ENCODE data around the gene NUAK1. TPM values are rescaled to one million over a fixed set of nuclear protein-coding genes. Genes with fewer than 3 reads are reported as not detected.
A peak's percentile ranks its signal among the peaks of the same experiment; 100 is the strongest.

The NUAK1 gene
- total RNA-seq, 1 donor from 2014 or later = not detected

DNA sequence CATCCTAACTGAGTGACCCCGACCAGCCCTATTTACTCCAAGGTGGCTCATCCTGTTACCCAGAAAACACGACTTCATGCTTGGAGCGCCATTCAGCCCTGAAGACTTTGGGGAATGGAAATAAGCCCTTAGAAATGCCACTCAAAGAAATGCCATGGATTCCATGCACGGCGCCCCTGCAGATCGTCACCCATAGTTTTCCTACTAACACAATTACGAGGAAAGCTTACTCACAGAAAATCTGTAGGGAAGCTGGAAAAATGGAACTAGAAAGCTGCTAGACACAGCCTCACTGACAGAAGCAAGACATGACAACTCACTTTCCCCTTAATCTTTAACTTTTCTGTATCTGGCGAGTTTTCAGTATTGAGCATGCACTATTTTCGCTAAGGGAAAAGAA, 19.5 kb downstream of the NUAK1 start:
- no peak for DNase-seq (ENCODE audit: low spot score)

DNA sequence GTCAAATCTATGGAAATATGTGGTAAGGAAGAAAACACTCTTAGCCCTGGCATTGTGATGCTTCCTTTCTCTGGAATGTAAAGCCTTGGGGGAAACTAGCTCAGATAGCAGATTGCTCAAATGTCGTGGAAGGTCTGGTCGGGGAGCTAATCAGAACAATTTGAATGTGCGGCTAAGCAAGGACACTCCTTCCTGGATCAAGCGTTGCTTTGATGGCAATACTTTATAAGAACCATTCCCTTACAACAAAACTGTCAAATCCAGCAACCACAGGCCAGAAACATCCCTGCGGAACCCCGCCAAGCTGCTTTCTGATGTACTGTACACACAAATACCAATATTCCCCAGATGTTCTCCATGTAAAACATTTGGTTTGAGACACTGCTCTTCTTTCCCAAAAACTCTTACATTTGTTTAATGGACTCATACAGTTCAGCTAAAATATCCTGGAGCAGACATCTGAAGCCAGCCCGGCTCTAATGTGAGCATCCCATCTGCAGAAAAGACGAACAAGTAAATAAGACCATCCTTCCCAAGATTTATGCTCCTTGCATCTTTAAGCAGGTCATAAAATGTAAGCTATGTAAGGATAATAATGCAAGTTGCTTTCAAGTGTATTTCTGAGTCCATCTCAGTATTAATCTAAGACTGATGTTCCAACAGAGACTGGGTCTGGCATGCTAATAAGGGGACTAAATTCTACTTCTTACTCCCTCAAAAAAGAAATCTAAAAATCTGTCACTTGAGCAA, 20.2 kb downstream of the NUAK1 start:
- Mint-ChIP-seq H3K36me3 (ENCODE audit: low read depth) (no peaks in the 10 kb centered on the region), H3K27me3 (ENCODE audit: insufficient read depth) (peaks cover 10% of the 10 kb centered on the region), H3K4me1 (ENCODE audit: low read depth) (no peaks in the 10 kb centered on the region), H3K9me3 (no peaks in the 10 kb centered on the region), H3K4me3 (no peak overlapping the region), H3K27ac (no peak overlapping the region)
- no peak for DNase-seq (ENCODE audit: low spot score)
- intact Hi-C loops (cut with micrococcal nuclease) = no loop called here

More for the DNA sequence above, 19.5 kb downstream of the NUAK1 start:
- no peaks in the 10 kb centered on the region for H3K4me1 Mint-ChIP-seq (ENCODE audit: low read depth)
- H3K27me3 Mint-ChIP-seq (ENCODE audit: insufficient read depth) = peaks cover 8% of the 10 kb centered on the region
- no peaks in the 10 kb centered on the region for H3K36me3 Mint-ChIP-seq (ENCODE audit: low read depth)
- intact Hi-C loops (cut with micrococcal nuclease) = no loop called here
- no peaks in the 10 kb centered on the region for H3K9me3 Mint-ChIP-seq
- no peak overlapping the region for H3K4me3 Mint-ChIP-seq
- no peak overlapping the region for H3K27ac Mint-ChIP-seq

DNA sequence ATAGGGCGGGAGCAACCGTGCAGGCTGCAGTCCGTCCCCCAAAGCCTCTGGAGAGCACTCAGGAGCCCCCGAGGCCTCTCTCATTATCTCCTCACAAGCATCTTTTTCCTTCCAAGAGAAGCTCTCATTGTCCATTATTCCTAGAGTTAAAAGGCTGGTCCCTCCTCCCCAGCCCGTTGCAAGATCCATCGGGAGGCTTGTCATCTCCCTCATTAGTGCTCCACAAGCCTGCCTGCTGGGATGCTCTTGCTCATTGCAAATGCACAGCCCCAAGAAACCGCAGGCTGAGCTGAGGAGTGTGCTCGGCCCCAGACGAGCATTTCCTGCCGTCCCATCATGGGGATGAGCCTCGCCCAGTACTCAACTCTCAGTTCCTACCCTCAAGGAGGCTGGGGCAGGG, 23.3 kb downstream of the NUAK1 start:
- Mint-ChIP-seq H3K27me3 (ENCODE audit: insufficient read depth) (peaks cover 19% of the 10 kb centered on the region), H3K4me1 (ENCODE audit: low read depth) (peaks cover 9% of the 10 kb centered on the region), H3K4me3 (no peak overlapping the region), H3K9me3 (no peaks in the 10 kb centered on the region), H3K36me3 (ENCODE audit: low read depth) (no peaks in the 10 kb centered on the region), H3K27ac (no peak overlapping the region)
- DNase-seq (ENCODE audit: low spot score) = no peak
- intact Hi-C loops (cut with micrococcal nuclease) = no loop called here

GRCh38 chr12:106114447-106115068, 24.2 kb downstream of the NUAK1 start:
- no peaks in the 10 kb centered on the region for H3K9me3 Mint-ChIP-seq

GRCh38 chr12:106113824-106114446, 24.8 kb downstream of the NUAK1 start:
- no peak overlapping the region for H3K27ac Mint-ChIP-seq
- H3K9me3 Mint-ChIP-seq = no peaks in the 10 kb centered on the region
- no peak overlapping the region for H3K4me3 Mint-ChIP-seq
- peaks cover 13% of the 10 kb centered on the region for H3K4me1 Mint-ChIP-seq (ENCODE audit: low read depth)
- DNase-seq (ENCODE audit: low spot score) = no peak
- H3K27me3 Mint-ChIP-seq (ENCODE audit: insufficient read depth) = peaks cover 18% of the 10 kb centered on the region
- H3K36me3 Mint-ChIP-seq (ENCODE audit: low read depth) = no peaks in the 10 kb centered on the region
- intact Hi-C loops (cut with micrococcal nuclease) = no loop called here

More at GRCh38 chr12:106114447-106115068, 24.2 kb downstream of the NUAK1 start:
- H3K27me3 Mint-ChIP-seq (ENCODE audit: insufficient read depth) = peaks cover 19% of the 10 kb centered on the region
- H3K4me1 Mint-ChIP-seq (ENCODE audit: low read depth) = peaks cover 13% of the 10 kb centered on the region
- no peaks in the 10 kb centered on the region for H3K36me3 Mint-ChIP-seq (ENCODE audit: low read depth)
- intact Hi-C loops (cut with micrococcal nuclease) = no loop called here
- no peak overlapping the region for H3K27ac Mint-ChIP-seq
- no peak overlapping the region for H3K4me3 Mint-ChIP-seq
- DNase-seq (ENCODE audit: low spot score) = no peak

- H3K4me1 Mint-ChIP-seq (ENCODE audit: low read depth) = peaks cover 13% of the 10 kb centered on the region
- DNase-seq (ENCODE audit: low spot score) = no peak
- H3K27me3 Mint-ChIP-seq (ENCODE audit: insufficient read depth) = peaks cover 16% of the 10 kb centered on the region
- no peaks in the 10 kb centered on the region for H3K36me3 Mint-ChIP-seq (ENCODE audit: low read depth)
- H3K27ac Mint-ChIP-seq = peak overlapping the region; percentile 82
- intact Hi-C loops (cut with micrococcal nuclease) = no loop called here
- no peak overlapping the region for H3K4me3 Mint-ChIP-seq
- H3K9me3 Mint-ChIP-seq = no peaks in the 10 kb centered on the region
These were observed 25.3 kb downstream of the NUAK1 start for GRCh38 chr12:106113446-106113823.

DNA sequence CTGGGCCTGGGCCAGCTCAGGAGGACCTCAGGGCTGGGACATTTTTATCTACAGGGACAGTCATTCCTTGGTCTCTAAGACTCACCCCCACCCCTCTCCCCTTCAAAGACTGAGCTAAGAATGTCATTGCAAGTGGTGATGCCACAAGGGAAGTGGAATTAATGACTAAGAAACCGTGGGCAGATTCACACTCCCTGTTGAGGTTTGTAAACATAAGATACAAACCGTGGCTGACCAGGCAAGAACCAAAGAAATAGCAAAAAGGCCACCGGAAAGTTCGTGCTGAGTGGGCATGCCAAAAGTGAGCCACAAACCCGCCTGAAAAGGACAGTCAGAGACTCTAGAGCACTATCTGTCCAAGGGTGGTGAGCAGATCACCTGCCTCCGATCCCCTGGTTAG, 25.7 kb downstream of the NUAK1 start:
- Mint-ChIP-seq H3K27ac (peak overlapping the region; percentile 82), H3K9me3 (no peaks in the 10 kb centered on the region), H3K27me3 (ENCODE audit: insufficient read depth) (peaks cover 16% of the 10 kb centered on the region), H3K4me1 (ENCODE audit: low read depth) (peaks cover 13% of the 10 kb centered on the region), H3K4me3 (no peak overlapping the region), H3K36me3 (ENCODE audit: low read depth) (no peaks in the 10 kb centered on the region)
- DNase-seq (ENCODE audit: low spot score) = no peak
- intact Hi-C loops (cut with micrococcal nuclease) = no loop called here

- intact Hi-C loops (cut with micrococcal nuclease) = no loop called here
- H3K4me3 Mint-ChIP-seq = no peak overlapping the region
- peaks cover 13% of the 10 kb centered on the region for H3K4me1 Mint-ChIP-seq (ENCODE audit: low read depth)
- no peaks in the 10 kb centered on the region for H3K36me3 Mint-ChIP-seq (ENCODE audit: low read depth)
- no peaks in the 10 kb centered on the region for H3K9me3 Mint-ChIP-seq
- DNase-seq (ENCODE audit: low spot score) = no peak
- peaks cover 19% of the 10 kb centered on the region for H3K27me3 Mint-ChIP-seq (ENCODE audit: insufficient read depth)
- no peak overlapping the region for H3K27ac Mint-ChIP-seq
These were observed 26.5 kb downstream of the NUAK1 start for GRCh38 chr12:106112145-106112821.

DNA sequence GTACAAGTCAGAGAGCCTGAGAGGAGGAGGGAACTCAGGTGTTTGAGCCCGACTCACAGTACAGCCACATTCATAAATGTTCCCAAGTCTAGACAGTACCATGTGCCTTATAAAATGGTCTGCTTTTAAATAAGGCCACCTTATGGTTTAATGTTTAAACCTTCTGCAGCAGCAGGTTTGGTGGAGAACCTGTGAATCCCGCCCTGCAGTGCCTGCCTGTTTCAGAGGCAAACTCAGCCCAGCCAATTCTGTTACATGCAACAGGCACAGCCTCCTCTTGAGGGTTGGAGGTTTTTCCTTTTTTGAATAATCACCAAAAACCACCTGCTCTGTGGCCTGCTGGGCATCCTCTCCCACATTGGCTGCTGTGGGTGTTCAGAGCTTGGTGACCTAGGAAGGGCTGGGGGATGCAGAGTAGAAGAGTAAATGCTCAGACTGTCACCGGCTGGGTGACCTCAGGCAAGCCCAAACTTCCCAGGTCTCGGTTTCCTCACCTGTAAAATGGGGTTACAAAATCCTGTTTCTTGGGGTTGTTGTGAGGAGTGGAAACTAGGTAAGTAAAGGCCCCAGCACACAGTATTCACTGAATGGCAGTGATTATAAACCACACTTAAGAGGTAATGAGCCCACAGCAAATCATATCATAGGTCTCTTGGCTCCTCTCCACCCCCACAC, 28.0 kb downstream of the NUAK1 start:
- Mint-ChIP-seq H3K27me3 (ENCODE audit: insufficient read depth) (peaks cover 26% of the 10 kb centered on the region), H3K27ac (no peak overlapping the region), H3K4me3 (no peak overlapping the region), H3K36me3 (ENCODE audit: low read depth) (no peaks in the 10 kb centered on the region), H3K9me3 (no peaks in the 10 kb centered on the region), H3K4me1 (ENCODE audit: low read depth) (peaks cover 13% of the 10 kb centered on the region)
- intact Hi-C loops (cut with micrococcal nuclease) = no loop called here
- DNase-seq (ENCODE audit: low spot score) = no peak

DNA sequence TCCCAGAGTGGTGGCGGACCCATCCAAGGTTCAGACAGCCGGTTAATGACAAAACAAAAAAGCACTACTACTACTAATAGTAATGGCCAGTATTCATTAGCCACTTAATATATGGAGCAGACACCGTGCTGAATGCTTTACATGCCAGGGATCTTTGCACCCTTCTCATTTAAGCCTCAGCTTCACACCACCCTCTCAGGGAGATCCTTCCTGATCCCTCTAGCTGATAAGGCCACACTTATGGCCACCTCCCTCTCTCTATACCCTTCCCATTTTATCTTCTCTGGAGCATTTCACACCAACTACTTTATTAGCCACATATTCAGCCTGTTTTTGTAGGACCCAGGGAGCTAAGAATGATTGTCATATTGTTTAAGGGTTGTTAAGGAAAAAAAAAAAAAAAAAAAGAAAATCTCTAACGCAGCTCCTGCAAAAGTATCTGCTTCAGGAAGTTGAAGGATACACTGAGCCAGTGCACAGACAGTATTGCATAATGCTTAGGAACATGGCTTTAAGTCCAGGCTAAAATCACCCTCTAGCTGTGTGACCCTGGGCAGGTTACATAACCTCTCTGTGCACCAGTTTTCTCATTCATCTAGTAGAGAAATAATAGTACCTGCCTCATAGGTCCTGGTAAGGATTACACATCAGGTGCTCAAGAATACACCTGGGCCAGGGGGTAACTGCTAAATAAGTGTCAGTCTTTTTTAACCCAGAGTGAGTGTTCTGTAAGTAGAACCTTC, 29.4 kb downstream of the NUAK1 start:
- H3K36me3 Mint-ChIP-seq (ENCODE audit: low read depth) = no peaks in the 10 kb centered on the region

GRCh38 chr12:106108185-106108835, 30.4 kb downstream of the NUAK1 start:
- no peaks in the 10 kb centered on the region for H3K9me3 Mint-ChIP-seq
- no peak for DNase-seq (ENCODE audit: low spot score)
- no peak overlapping the region for H3K4me3 Mint-ChIP-seq
- no peaks in the 10 kb centered on the region for H3K36me3 Mint-ChIP-seq (ENCODE audit: low read depth)
- no peak overlapping the region for H3K27ac Mint-ChIP-seq
- intact Hi-C loops (cut with micrococcal nuclease) = no loop called here
- peaks cover 12% of the 10 kb centered on the region for H3K4me1 Mint-ChIP-seq (ENCODE audit: low read depth)
- peaks cover 28% of the 10 kb centered on the region for H3K27me3 Mint-ChIP-seq (ENCODE audit: insufficient read depth)

More for the DNA sequence above, 29.4 kb downstream of the NUAK1 start:
- Mint-ChIP-seq H3K27me3 (ENCODE audit: insufficient read depth) (peaks cover 30% of the 10 kb centered on the region), H3K27ac (no peak overlapping the region), H3K4me3 (no peak overlapping the region), H3K4me1 (ENCODE audit: low read depth) (peaks cover 13% of the 10 kb centered on the region), H3K9me3 (no peaks in the 10 kb centered on the region)
- intact Hi-C loops (cut with micrococcal nuclease) = no loop called here
- DNase-seq (ENCODE audit: low spot score) = no peak

DNA sequence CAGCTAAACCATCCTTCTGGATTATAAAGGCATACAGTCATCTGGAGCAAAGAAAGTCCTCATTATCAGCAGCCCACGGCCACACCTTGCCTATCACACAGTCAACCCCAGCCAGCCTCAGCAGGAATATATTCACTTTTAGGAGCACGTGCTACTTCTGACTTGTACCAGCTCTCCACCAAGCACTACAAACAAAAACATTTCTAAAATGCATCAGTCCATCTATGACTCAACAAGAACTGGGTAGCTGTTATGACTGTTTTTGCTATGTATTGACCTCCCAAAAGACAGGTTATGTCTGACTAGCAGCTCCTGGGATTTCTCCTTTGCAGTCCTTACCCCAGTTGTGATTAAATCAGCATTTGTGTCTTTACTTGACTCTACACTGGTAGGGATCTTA, 31.2 kb downstream of the NUAK1 start:
- no peak overlapping the region for H3K27ac Mint-ChIP-seq
- DNase-seq (ENCODE audit: low spot score) = no peak
- H3K4me3 Mint-ChIP-seq = no peak overlapping the region
- peaks cover 5% of the 10 kb centered on the region for H3K4me1 Mint-ChIP-seq (ENCODE audit: low read depth)
- peaks cover 28% of the 10 kb centered on the region for H3K27me3 Mint-ChIP-seq (ENCODE audit: insufficient read depth)
- no peaks in the 10 kb centered on the region for H3K36me3 Mint-ChIP-seq (ENCODE audit: low read depth)
- intact Hi-C loops (cut with micrococcal nuclease) = no loop called here
- no peaks in the 10 kb centered on the region for H3K9me3 Mint-ChIP-seq

Data from activated T-helper 1 cell treated with anti-CD3 and anti-CD28 coated beads, Interleukin-12 subunit alpha, Interleukin-12 subunit beta, Interleukin-2, Interleukin-4 antibody, amounts not matched to agents 30 ng/mL and 10 ng/mL and 1 ng/mL, durations not matched to agents 14 hours and 24 hours and 36 hours (primary cell).